K562 (cell line): ENCODE data around the gene ALOX5.
"Not testable (repeated sequence)": the region's sequence is repeated elsewhere in the genome, so short reads cannot be mapped to it uniquely, and the experiment has no call there.

ENCODE experiments used
- CTCF ChIP-seq, 3 experiments: IDR thresholded peaks in 2 of 3; conservative IDR thresholded peaks in 1 of 3; 2 replicates each; pipeline ENCODE4 v1.5.1; 2011 to 2012; ENCODE audit warnings: low read length in 3 of 3, mild to moderate bottlenecking in 3 of 3, control low read depth in 2 of 3, improper control_type of control experiment in 1 of 3, inconsistent platforms in 1 of 3, low read depth in 1 of 3, mixed read lengths in 1 of 3, moderate library complexity in 1 of 3; ENCODE audit not compliant: insufficient read depth in 2 of 3
- PCBP2 ChIP-seq: fragments of 200-400 bp; formaldehyde crosslinking; IDR thresholded peaks from 2 replicates; pipeline ENCODE4 v1.6.1; 2018; ENCODE audit warnings: low read length, low read depth, mild to moderate bottlenecking, moderate library complexity; ENCODE audit not compliant: poor library complexity, severe bottlenecking

- not testable (repeated sequence) for TF ChIP-seq CTCF (IDR thresholded peaks at IDR 0.05 in 2 of 3, conservative IDR thresholded peaks at IDR 0.05 in 1 of 3; ENCODE audit: insufficient read depth in 2 of 3, low read depth in 1 of 3, low read length in 3 of 3); PCBP2
Measured at GRCh38 chr10:45347464-45347863, 26.6 kb upstream of the ALOX5 start.
